NCI-H2081 (cell line): ENCODE measurements around the gene MT1B.
"Not testable (repeated sequence)": the region's sequence is repeated elsewhere in the genome, so short reads cannot be mapped to it uniquely, and the experiment has no call there.

Experiments used
- DNase-seq, 2 experiments: peaks; one replicate each; lab custom pipeline; 2025; lab: John Stamatoyannopoulos, UW

Gene MT1B

GRCh38 chr16:56620339-56620897, 31.3 kb upstream of the MT1B start:
- no peak for DNase-seq

- DNase-seq = not testable (repeated sequence)
Measured at GRCh38 chr16:56621665-56622445, 29.8 kb upstream of the MT1B start.

DNA sequence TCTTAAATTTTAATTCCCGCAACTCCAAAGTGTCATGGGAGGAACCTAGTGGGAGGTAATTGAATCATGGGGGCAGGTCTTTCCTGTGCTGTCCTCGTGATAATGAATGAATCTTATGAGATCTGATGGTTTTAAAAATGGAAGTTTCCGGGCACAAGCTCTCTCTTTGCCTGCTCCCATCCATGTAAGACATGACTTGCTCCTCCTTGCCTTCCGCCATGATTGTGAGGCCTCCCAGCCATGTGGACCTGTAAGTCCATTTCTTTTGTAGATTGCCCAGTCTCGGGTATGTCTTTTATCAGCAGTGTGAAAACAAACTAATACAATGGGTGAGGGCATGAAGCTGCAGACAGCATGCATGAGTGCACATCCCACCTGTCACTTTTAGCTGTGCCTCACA, 28.5 kb upstream of the MT1B start:
- DNase-seq = not testable (repeated sequence)

DNA sequence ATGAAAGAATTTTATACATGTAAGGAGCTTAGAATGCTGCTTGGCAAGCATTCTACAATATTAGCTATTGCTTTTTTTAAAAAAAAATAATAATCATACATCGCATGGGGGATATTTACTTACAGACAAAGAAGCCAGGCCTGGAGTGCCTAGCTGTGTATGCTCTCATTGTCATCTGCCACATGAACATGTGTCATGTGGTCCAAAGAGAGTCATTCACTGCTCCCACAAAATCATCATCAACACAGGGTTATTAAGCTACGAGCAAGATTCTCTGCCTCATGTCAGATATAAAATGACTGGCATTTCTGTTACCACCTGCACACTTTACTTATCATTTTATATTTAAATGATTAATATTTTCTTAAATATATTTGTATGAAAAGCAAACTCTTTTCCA, 28.0 kb upstream of the MT1B start:
- DNase-seq = no peak

DNA sequence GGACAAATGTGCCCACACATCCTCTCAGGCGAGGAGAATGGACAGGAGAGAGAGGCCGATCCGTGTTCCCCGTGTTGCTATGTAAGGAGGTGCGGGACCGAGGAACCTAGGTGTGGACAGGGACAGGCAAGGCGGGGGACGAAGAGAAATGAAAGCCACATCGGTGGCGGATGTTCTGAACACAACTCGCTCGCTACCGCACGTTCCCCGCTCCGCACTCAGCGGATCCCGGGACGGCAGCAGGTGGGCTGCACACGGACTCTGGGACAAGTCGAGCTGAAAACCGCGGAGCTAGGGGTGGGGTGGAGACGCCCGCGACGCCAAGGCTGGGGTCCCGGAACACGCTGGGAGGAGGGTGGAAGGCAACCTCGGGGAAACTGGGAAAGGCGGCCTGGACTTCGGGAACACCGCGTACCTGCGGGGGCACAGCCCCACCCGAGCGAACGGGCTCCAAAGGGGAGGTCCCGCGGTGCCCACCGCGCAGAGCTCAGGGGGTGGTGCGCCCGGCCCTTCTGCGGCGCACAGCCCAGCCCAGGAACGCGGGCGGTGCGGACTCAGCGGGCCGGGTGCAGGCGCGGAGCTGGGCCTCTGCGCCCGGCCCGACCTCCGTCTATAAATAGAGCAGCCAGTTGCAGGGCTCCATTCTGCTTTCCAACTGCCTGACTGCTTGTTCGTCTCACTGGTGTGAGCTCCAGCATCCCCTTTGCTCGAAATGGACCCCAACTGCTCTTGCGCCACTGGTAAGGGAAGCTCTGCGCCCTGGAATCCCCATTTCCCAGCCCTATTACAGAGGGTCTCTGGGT, 26.3 kb upstream of the MT1B start, which contains the start of gene MT1E:
Gene MT1E, plus strand, starts transcription at position 642 of the 803 bp plus-strand sequence. Its CDS starts 71 bp downstream, at position 713.
- no peak for DNase-seq

GRCh38 chr16:56625943-56626654, 25.6 kb upstream of the MT1B start:
- DNase-seq = no peak

GRCh38 chr16:56626685-56627084, 25.0 kb upstream of the MT1B start:
- DNase-seq = no peak

DNA sequence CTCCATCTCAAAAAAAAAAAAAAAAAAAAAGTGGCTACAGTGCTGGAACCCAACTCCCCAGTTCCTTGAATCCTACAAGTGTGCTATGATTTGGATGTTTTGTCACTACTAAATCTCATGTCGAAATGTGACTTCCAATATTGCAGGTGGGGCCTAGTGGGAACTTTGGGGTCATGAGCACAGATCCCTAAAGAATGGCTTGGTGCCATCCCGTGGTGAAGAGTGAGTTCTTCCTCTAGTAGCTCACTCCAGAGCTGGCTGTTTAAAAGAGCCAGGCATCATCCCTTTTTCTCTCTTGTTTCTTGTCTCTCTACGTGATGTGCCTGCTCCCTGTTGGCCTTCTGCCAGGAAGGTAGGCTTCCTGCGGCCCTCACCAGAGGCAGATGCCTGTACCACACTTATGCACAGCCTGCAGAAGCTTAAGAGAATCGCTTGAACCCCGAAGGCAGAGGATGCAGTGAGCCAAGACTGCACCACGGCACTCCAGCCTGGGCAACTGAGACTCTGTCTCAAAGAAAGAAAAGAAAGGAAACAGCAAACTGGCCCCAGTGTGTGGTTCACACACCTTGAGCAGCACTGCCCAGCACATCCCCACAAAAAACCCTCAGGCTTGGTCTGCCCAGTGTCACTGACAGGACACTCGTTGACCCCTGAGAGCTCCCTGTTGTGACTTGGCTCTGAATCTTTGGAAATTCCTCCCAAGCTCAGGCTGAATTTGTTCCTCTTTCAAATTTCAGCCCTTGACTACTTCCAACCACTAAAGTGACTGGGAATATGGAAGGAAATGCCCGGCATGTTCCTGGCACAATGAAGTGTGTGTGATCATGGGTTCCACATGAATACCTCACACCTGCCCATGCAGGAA, 23.0 kb upstream of the MT1B start:
- DNase-seq = no peak

GRCh38 chr16:56629531-56629930, 22.2 kb upstream of the MT1B start:
- no peak for DNase-seq

DNA sequence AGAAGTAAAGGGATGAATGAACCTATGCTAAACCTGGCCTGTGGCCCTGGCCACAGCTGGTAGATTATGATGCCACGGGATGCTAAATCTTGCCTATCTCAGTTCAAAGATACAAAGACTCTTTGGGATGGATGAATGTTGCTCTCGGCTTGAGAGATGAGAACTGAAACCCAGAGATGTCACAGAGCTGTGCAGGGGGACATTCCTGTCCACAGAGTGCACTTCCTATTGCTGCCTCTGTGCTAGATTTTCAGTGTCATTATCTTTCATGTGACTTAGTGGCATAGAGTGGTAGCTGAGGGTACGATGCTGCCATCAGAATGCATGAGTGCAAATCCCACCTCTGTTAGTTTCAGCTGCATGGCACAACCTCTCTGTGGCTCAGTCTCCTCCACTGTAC, 21.6 kb upstream of the MT1B start:
- DNase-seq = no peak

DNA sequence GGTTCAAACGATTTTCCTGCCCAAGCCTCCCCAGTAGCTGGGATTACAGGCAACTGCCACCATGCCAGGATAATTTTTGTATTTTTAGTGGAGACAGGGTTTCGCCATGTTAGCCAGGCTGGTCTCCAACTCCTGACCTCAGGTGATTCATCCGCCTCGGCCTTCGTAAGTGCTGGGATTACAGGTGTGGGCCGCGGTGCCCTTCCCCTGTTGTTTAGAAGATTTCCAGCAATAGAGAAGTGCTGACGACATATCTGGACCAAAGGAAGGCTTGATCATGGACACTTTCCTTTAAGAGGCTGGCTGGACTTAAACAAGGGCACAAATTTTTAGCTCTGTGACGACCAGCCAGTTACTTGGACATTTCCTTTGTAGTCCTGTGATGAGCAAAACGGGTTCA, 20.5 kb upstream of the MT1B start:
- no peak for DNase-seq

DNA sequence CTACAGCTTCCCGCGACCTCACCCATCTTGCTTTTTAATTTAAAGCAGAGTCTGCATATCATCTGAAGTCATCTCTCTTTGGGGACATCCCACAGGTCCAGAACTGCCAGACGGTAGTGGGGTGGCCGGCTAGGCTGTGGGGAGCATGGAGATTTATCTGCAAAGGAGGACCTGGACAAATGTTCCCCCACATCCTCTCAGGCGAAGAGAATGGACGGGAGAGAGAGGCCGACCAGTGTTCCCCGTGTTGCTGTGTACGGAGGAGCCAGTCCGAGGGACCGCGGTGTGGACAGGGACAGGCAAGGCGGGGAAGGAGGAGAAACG, 19.9 kb upstream of the MT1B start:
- DNase-seq = no peak

DNA sequence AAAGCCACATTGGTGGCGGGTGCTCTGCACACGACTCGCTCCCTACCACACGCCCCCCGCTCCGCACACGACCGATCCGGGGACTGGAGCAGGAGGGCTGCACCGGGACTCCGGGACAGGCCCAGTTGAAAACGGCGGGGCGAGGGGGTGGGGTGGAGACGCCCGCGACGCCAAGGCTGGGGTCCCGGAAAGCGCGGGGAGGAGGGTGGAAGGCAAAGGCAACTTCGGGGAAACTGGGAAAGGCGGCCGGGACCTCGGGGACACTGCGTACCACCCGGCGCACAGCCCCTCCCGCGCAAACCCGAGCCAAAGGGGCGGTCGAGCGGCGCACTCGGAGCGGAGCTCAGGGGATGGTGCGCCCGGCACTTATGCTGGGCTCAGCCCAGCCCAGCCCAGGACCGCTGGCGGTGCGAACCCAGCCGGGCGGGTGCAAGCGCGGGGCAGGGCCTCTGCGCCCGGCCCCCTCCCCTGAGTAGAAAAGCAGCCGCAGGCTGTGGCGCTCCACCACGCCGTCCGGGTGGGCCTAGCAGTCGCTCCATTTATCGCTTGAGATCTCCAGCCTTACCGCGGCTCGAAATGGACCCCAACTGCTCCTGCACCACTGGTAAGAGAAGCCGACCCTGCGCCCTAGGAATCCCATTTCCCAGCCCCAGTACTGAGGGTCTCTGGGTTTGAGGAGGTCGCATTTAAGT, 19.4 kb upstream of the MT1B start, which contains the start of gene MT1M:
Gene MT1M, plus strand, starts transcription at position 504 of the 692 bp plus-strand sequence. Its CDS starts 73 bp downstream, at position 577.
- no peak for DNase-seq

GRCh38 chr16:56632848-56633365, 18.8 kb upstream of the MT1B start:
- DNase-seq = no peak

DNA sequence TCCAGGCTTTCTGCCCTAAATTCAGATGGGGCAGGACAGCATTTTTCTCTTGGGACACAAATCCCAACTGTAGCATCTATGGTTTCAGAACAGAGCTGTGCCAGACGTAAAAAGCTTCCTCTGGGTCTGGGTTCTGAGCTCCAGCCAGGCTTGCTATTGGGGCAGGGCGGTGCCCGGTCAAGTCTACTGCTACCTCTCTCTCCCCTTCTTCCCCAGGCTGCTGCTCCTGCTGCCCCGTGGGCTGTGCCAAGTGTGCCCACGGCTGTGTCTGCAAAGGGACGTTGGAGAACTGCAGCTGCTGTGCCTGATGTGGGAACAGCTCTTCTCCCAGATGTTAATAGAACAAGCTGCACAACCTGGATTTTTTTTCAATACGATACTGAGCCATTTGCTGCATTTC, 18.2 kb upstream of the MT1B start:
- DNase-seq = no peak

GRCh38 chr16:56634715-56635440, 16.8 kb upstream of the MT1B start:
- no peak for DNase-seq

GRCh38 chr16:56635441-56635967, 16.2 kb upstream of the MT1B start:
- no peak for DNase-seq

GRCh38 chr16:56636616-56637413, 14.9 kb upstream of the MT1B start:
- DNase-seq = no peak
